CD4-positive, CD25-positive, alpha-beta regulatory T cell (primary cell): ENCODE data around the gene KRTAP10-3. TPM values are rescaled to one million over a fixed set of nuclear protein-coding genes. Genes with fewer than 3 reads are reported as not detected.
"Not testable (repeated sequence)": the region's sequence is repeated elsewhere in the genome, so short reads cannot be mapped to it uniquely, and the experiment has no call there.

Source experiments
- ATAC-seq, 2 donors: fragments of 150-1000 bp; cut with Tn5 transposase; one replicate each; pipeline ENCODE4 v1.10.0; 2021; ENCODE audit warnings: low read depth in 2 of 2, moderate number of reproducible peaks in 2 of 2, moderate library complexity in 1 of 2
- DNase-seq, 3 donors: peaks; one replicate each; pipeline versions ENCODE4 v3.0.0 to v3.0.0-alpha.2; 2012 to 2022; ENCODE audit warnings: mixed read lengths in 1 of 3
- H3K27ac ChIP-seq: one replicate; pipeline ENCODE4 v1.7.0; 2013; ENCODE audit warnings: mild to moderate bottlenecking, low read length; ENCODE audit not compliant: insufficient read depth, poor library complexity, severe bottlenecking
- H3K27me3 ChIP-seq: one replicate; pipeline ENCODE4 v1.7.0; 2013; ENCODE audit warnings: low read length; ENCODE audit not compliant: control insufficient read depth, insufficient read depth
- H3K36me3 ChIP-seq: one replicate; pipeline ENCODE4 v1.7.0; 2013; ENCODE audit warnings: mild to moderate bottlenecking, low read length, moderate library complexity; ENCODE audit not compliant: control insufficient read depth, insufficient read depth
- H3K4me1 ChIP-seq: 2 replicates; pipeline ENCODE4 v1.7.0; 2013; ENCODE audit warnings: mild to moderate bottlenecking, low read length; ENCODE audit not compliant: insufficient read depth, control insufficient read depth, poor library complexity, severe bottlenecking
- H3K4me3 ChIP-seq: one replicate; pipeline ENCODE4 v1.7.0; 2013; ENCODE audit warnings: low read depth, mild to moderate bottlenecking, low read length, moderate library complexity
- H3K9me3 ChIP-seq, 2 experiments: 1 replicate in 1 of 2; 2 replicates in 1 of 2; pipeline ENCODE4 v1.7.0; 2013; ENCODE audit warnings: low read length in 2 of 2, mild to moderate bottlenecking in 1 of 2, moderate library complexity in 1 of 2; ENCODE audit not compliant: control insufficient read depth in 2 of 2
- H3K27ac Mint-ChIP-seq, 3 donors: one replicate each; pipeline ENCODE4 v1.8.0; 2020 to 2022; ENCODE audit warnings: mild to moderate bottlenecking in 3 of 3, mixed read lengths in 3 of 3, moderate library complexity in 2 of 3
- H3K27me3 Mint-ChIP-seq: one replicate; pipeline ENCODE4 v1.8.0; 2022; ENCODE audit warnings: mild to moderate bottlenecking, mixed read lengths
- H3K36me3 Mint-ChIP-seq: one replicate; pipeline ENCODE4 v1.8.0; 2020; ENCODE audit warnings: mixed read lengths
- H3K4me1 Mint-ChIP-seq, 4 donors: one replicate each; pipeline ENCODE4 v1.8.0; 2020 to 2022; ENCODE audit warnings: mixed read lengths in 4 of 4, mild to moderate bottlenecking in 1 of 4
- H3K4me3 Mint-ChIP-seq, 4 donors: one replicate each; pipeline ENCODE4 v1.8.0; 2020 to 2022; ENCODE audit warnings: mild to moderate bottlenecking in 4 of 4, mixed read lengths in 4 of 4, moderate library complexity in 3 of 4
- H3K9me3 Mint-ChIP-seq, 7 donors: one replicate each; pipeline ENCODE4 v1.8.0; 2020 to 2022; ENCODE audit warnings: mixed read lengths in 7 of 7, mild to moderate bottlenecking in 3 of 7, moderate library complexity in 2 of 7
- polyA plus RNA-seq, 4 donors: library from polyadenylated mRNA; unstranded; fragments of 300-500 nt; fragmentation: Illumina TruSeq; gene quantifications; one replicate each; pipeline ENCODE4 v1.2.3, GENCODE V29; 2021
- total RNA-seq: library from RNA; stranded (reverse); gene quantifications from one replicate; pipeline ENCODE4 v1.2.3, GENCODE V29; 2022

KRTAP10-3 gene
- total and polyA plus RNA-seq, 5 donors from 2014 or later = not detected

DNA sequence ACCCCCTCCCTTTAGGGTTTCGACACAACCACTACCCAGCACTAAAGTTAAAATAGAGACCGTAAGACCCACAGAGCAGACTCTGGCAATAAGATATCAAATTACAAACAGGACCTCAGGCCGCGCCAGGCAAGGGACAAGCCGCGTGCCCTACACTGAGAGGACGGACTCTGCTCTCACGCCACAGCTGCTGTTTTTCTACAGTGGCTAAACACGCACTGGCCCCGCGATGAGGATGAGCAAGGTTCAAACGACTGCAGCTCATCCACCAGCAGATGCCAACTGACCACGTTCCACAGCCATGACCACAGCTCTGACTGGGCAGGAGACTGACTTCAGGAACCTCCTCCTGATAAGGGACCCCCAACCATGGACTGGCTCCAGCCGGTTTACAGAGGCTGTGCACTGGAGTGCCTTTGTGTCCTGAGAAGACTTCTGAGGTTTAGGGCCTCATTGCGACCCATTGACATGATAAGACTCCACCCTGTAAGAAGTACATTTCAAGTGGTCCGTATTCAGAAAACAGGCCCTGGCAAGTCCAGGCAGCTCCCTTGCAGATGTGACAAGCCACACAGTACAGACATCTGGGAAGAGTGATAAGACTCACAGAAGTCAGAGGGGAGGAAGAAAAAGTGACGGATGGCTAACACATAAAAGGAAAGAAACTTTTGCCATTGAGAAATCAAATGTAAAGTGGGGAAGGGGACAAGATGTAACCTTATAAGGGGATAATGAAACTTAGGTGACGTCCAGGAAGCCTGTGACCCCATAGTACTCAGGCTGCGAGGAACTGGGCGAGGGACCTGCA, 35.2 kb upstream of the KRTAP10-3 start:
- Mint-ChIP-seq H3K9me3 (peaks cover 0 to 5% (median 1%) of the 10 kb centered on the region in 7 donors), H3K27ac (peak overlapping the region in 2 of 3 donors; percentile 23 to 39), H3K4me1 (peaks cover 0 to 2% (median 0%) of the 10 kb centered on the region in 4 donors), H3K4me3 (no peak overlapping the region), H3K27me3 (peaks cover 22% of the 10 kb centered on the region), H3K36me3 (no peaks in the 10 kb centered on the region)
- Histone ChIP-seq H3K4me3 (no peak overlapping the region), H3K36me3 (no peaks in the 10 kb centered on the region), H3K27me3 (peaks cover 4% of the 10 kb centered on the region), H3K27ac (no peak overlapping the region), H3K4me1 (no peaks in the 10 kb centered on the region), H3K9me3 (peaks cover 3% of the 10 kb centered on the region in 2 experiments)
- ATAC-seq = no peak
- no peak for DNase-seq

GRCh38 chr21:44592446-44593311, 34.1 kb upstream of the KRTAP10-3 start, which contains the start of gene KRTAP10-6:
Gene KRTAP10-6 (minus strand): TSS chr21:44592505. CDS start chr21:44592484, 21 bp downstream.
- no peak within 1 kb of the TSS for H3K4me3 Mint-ChIP-seq
- H3K4me1 Mint-ChIP-seq = peaks cover 0 to 2% (median 0%) of the 10 kb centered on the region in 4 donors

GRCh38 chr21:44591801-44592130, 33.2 kb upstream of the KRTAP10-3 start:
- H3K9me3 ChIP-seq, H3K4me3 Mint-ChIP-seq, H3K27me3 ChIP-seq, H3K4me1 ChIP-seq, H3K36me3 ChIP-seq, DNase-seq, H3K27ac ChIP-seq, H3K27ac Mint-ChIP-seq, ATAC-seq, H3K36me3 Mint-ChIP-seq, H3K4me1 Mint-ChIP-seq, H3K9me3 Mint-ChIP-seq, H3K4me3 ChIP-seq: not testable (repeated sequence)
- peaks cover 13% of the 10 kb centered on the region for H3K27me3 Mint-ChIP-seq

More at GRCh38 chr21:44592446-44593311, 34.1 kb upstream of the KRTAP10-3 start, which contains the start of gene KRTAP10-6:
- Mint-ChIP-seq H3K27me3 (peaks cover 14% of the 10 kb centered on the region), H3K27ac (peak within 1 kb of the TSS in 1 of 3 donors; percentile 23), H3K36me3 (no peaks in the 10 kb centered on the region), H3K9me3 (peaks cover 0 to 1% (median 0%) of the 10 kb centered on the region in 7 donors)
- no peaks in the 10 kb centered on the region for H3K4me1 ChIP-seq
- peaks cover 2% of the 10 kb centered on the region for H3K27me3 ChIP-seq
- no peak within 1 kb of the TSS for H3K27ac ChIP-seq
- H3K4me3 ChIP-seq = no peak within 1 kb of the TSS
- no peaks in the 10 kb centered on the region for H3K9me3 ChIP-seq
- no peak for DNase-seq
- H3K36me3 ChIP-seq = no peaks in the 10 kb centered on the region
- no peak for ATAC-seq

DNA sequence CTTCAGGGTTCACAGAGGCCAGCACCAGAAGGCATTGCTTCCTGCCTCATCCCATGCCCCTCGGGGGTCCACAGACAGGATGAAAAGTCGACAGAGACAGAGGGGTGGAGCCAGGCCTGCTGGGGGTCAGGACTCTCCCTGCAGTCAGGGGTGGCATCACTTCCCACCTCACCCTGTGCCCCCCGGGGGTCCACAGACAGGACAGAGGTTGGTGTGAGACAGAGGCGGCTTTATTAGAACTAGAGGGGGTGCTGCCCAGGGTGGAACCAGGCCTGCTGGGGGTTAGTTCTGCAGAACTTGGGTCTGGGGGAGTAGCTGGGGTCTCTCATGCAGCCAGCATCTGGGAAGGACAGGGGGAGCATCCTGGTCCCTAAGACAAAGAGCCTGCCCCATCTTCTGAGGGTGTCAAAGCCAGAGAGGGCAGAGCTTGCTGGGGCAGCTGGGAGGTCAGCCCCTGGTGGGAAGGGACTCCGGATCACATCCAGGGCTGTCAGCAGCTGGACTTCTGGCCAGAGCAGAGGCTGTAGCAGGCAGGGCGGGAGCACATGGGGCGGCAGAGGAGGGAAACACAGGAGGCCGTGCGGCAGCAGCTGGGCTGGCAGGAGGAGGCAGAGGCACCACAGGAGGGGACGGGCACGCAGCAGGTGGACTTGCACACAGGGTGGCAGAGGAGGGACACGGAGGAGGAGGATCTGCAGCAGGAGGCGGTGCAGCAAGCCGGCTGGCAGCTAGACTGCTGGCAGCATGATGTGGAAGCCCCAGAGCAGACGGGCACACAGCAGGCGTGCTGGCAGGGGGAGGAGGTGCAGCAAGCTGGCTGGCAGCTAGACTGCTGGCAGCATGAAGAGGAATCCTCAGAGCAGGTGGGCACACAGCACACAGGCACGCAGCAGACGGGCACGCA, 32.6 kb upstream of the KRTAP10-3 start:
- peaks cover 13% of the 10 kb centered on the region for H3K27me3 Mint-ChIP-seq
- not testable (repeated sequence) for H3K4me1 Mint-ChIP-seq, H3K36me3 Mint-ChIP-seq

DNA sequence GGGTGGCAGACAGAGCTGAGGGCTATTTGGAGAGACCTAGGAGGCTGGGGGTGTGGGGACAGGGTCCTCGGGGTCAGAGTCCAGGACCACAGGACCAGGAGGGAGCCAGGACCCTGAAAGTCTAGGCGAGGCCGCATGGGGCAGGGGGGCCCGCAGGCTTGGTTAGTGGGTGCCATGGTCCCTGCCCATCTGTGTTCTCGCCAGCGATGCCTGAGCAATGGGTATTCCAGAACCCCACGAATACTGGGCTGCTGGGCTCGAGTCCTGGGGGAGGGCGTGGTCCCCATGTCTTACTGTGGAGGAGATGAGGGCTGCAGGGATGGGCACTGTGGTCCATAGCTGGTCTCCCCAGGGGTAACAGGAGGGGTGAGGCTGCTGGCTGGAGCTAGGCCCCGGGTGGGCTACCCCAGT, 31.7 kb upstream of the KRTAP10-3 start:
- no peak for ATAC-seq
- Mint-ChIP-seq H3K4me3 (no peak overlapping the region), H3K27ac (no peak overlapping the region), H3K36me3 (peaks cover 3% of the 10 kb centered on the region), H3K9me3 (peaks cover 0 to 3% (median 0%) of the 10 kb centered on the region in 7 donors), H3K27me3 (peaks cover 13% of the 10 kb centered on the region), H3K4me1 (peaks cover 0 to 4% (median 0%) of the 10 kb centered on the region in 4 donors)
- H3K4me3 ChIP-seq = no peak overlapping the region
- H3K27me3 ChIP-seq = peaks cover 9% of the 10 kb centered on the region
- no peak for DNase-seq
- H3K9me3 ChIP-seq = no peaks in the 10 kb centered on the region
- H3K36me3 ChIP-seq = no peaks in the 10 kb centered on the region
- no peaks in the 10 kb centered on the region for H3K4me1 ChIP-seq
- no peak overlapping the region for H3K27ac ChIP-seq

More for the DNA sequence above, 32.6 kb upstream of the KRTAP10-3 start:
- DNase-seq, H3K27ac Mint-ChIP-seq, H3K36me3 ChIP-seq, H3K4me1 ChIP-seq, H3K4me3 ChIP-seq, H3K4me3 Mint-ChIP-seq, ATAC-seq, H3K27me3 ChIP-seq, H3K27ac ChIP-seq, H3K9me3 Mint-ChIP-seq, H3K9me3 ChIP-seq: not testable (repeated sequence)

DNA sequence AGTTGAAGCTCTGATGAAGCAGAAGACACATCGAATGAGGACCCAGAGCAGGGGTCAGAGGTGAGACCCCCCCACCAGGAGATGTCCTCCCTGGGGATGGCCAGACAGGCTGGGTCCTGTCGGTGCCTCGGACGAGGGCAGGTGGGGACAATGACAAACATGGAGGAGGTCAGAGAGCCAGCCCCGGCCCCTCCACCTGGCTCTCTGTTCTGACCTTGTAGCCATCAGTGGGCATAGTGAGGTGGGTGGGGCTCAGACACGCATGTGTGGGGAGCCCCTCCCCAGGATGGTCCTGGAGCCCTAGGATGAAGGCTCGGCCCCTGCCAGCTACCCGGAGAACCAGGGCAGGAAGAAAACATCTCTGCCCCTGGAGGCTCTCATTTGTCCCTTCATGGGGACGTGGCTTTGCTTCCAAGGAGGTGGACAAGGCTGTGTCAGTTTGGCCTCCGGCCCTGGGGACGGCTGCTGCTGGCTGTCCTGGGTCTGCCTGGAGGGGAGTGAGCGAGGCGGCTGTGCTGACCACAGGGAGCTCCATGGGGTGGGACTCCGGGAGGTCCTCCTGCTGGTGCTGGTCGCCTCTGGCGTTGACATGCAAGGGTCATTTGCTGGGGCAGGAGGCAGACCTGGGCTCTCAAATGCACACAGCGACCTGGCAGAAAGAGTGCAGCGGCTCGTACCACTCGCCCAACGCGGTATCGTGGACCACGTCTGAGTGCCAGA, 31.2 kb upstream of the KRTAP10-3 start:
- Mint-ChIP-seq H3K36me3 (peaks cover 3% of the 10 kb centered on the region), H3K27me3 (peaks cover 13% of the 10 kb centered on the region), H3K27ac (no peak overlapping the region)

More for the DNA sequence above, 31.2 kb upstream of the KRTAP10-3 start:
- H3K9me3 Mint-ChIP-seq = peaks cover 0 to 3% (median 0%) of the 10 kb centered on the region in 7 donors
- H3K36me3 ChIP-seq = no peaks in the 10 kb centered on the region
- H3K4me3 Mint-ChIP-seq = no peak overlapping the region
- H3K4me1 ChIP-seq = no peaks in the 10 kb centered on the region
- H3K27ac ChIP-seq = no peak overlapping the region
- DNase-seq (no peak), ATAC-seq (no peak)
- peaks cover 11% of the 10 kb centered on the region for H3K27me3 ChIP-seq
- no peaks in the 10 kb centered on the region for H3K9me3 ChIP-seq
- peaks cover 0 to 4% (median 0%) of the 10 kb centered on the region in 4 donors for H3K4me1 Mint-ChIP-seq
- no peak overlapping the region for H3K4me3 ChIP-seq
